NK-92 (cell line): ENCODE measurements around the gene CDK5RAP2.
"Not testable (repeated sequence)": the region's sequence is repeated elsewhere in the genome, so short reads cannot be mapped to it uniquely, and the experiment has no call there.

Experiments
- DNase-seq: peaks from one replicate; lab custom pipeline; 2025; ENCODE audit not compliant: unreplicated experiment; lab: John Stamatoyannopoulos, UW

CDK5RAP2 gene

GRCh38 chr9:120474591-120475243 is 105.2 kb downstream of the CDK5RAP2 start:
- DNase-seq, result no peak

GRCh38 chr9:120473608-120474007 is 106.4 kb downstream of the CDK5RAP2 start:
- DNase-seq, result no peak

GRCh38 chr9:120465685-120466407 is 114.1 kb downstream of the CDK5RAP2 start:
- DNase-seq, result no peak

- no peak for DNase-seq
These were observed 115.0 kb downstream of the CDK5RAP2 start for GRCh38 chr9:120464887-120465421.

GRCh38 chr9:120464176-120464886 is 115.6 kb downstream of the CDK5RAP2 start:
- DNase-seq, result no peak

- DNase-seq, result no peak
These were observed 116.2 kb downstream of the CDK5RAP2 start for GRCh38 chr9:120463765-120464164.

- DNase-seq, result not testable (repeated sequence)
These were observed 118.3 kb downstream of the CDK5RAP2 start for GRCh38 chr9:120461677-120462076.

- no peak for DNase-seq
These were observed 123.7 kb downstream of the CDK5RAP2 start for GRCh38 chr9:120456218-120456617.

GRCh38 chr9:120454467-120454866 is 125.5 kb downstream of the CDK5RAP2 start:
- DNase-seq, result no peak

- no peak for DNase-seq
These were observed 126.2 kb downstream of the CDK5RAP2 start for GRCh38 chr9:120453792-120454191.

- DNase-seq, result no peak
These were observed 127.3 kb downstream of the CDK5RAP2 start for GRCh38 chr9:120452631-120453030.

GRCh38 chr9:120450916-120451315 is 129.1 kb downstream of the CDK5RAP2 start:
- DNase-seq, result no peak

GRCh38 chr9:120449566-120449965 is 130.4 kb downstream of the CDK5RAP2 start:
- no peak for DNase-seq

- DNase-seq, result no peak
These were observed 131.9 kb downstream of the CDK5RAP2 start for GRCh38 chr9:120447959-120448500.

- DNase-seq, result no peak
These were observed 133.3 kb downstream of the CDK5RAP2 start for GRCh38 chr9:120446671-120447070.

- no peak for DNase-seq
These were observed 136.0 kb downstream of the CDK5RAP2 start for GRCh38 chr9:120443976-120444375.

- DNase-seq, result no peak
These were observed 136.5 kb downstream of the CDK5RAP2 start for GRCh38 chr9:120443489-120443888.

- no peak for DNase-seq
These were observed 137.5 kb downstream of the CDK5RAP2 start for GRCh38 chr9:120442308-120442995.

- DNase-seq, result no peak
These were observed 138.3 kb downstream of the CDK5RAP2 start for GRCh38 chr9:120441426-120442307.

- DNase-seq, result no peak
These were observed 139.2 kb downstream of the CDK5RAP2 start for GRCh38 chr9:120440791-120441190.
